SK-N-SH treated with all-trans-retinoic acid at 6 μM for 48 hours (cell line): ENCODE results near the gene JAGN1.

Source experiments
- ATAC-seq: fragments of 200-7000 bp; cut with Tn5 transposase; 3 replicates; pipeline ENCODE4 v1.9.1; 2020; ENCODE audit warnings: mild to moderate bottlenecking, moderate library complexity
- ARNTL ChIP-seq: fragments of 450-650 bp; formaldehyde crosslinking; IDR thresholded peaks from 2 replicates; pipeline ENCODE4 v1.5.0; 2020; ENCODE audit warnings: low read depth, mild to moderate bottlenecking, moderate library complexity, borderline replicate concordance
- BACH2 ChIP-seq: fragments of 250-450 bp; sonication (Bioruptor Pico); IDR thresholded peaks from 2 replicates; pipeline ENCODE4 v1.9.0; 2021; ENCODE audit warnings: mild to moderate bottlenecking, borderline replicate concordance
- CREB5 ChIP-seq: fragments of 250-450 bp; sonication (Bioruptor Pico); IDR thresholded peaks from 2 replicates; pipeline ENCODE4 v1.5.1; 2020; ENCODE audit warnings: low read depth, mild to moderate bottlenecking, moderate library complexity
- CSDC2 ChIP-seq: fragments of 250-450 bp; sonication (Bioruptor Pico); IDR thresholded peaks from 2 replicates; pipeline ENCODE4 v1.5.0; 2020; ENCODE audit warnings: mild to moderate bottlenecking, moderate library complexity
- CSRNP3 ChIP-seq: fragments of 250-450 bp; sonication (Bioruptor Pico); IDR thresholded peaks from 2 replicates; pipeline ENCODE4 v1.5.1; 2021; ENCODE audit warnings: mild to moderate bottlenecking, moderate library complexity
- GLIS3 ChIP-seq: fragments of 250-450 bp; sonication (Bioruptor Pico); IDR thresholded peaks from 2 replicates; pipeline ENCODE4 v1.5.0; 2020; ENCODE audit warnings: mild to moderate bottlenecking, moderate library complexity
- ISL1 ChIP-seq: fragments of 250-450 bp; sonication (Bioruptor Pico); IDR thresholded peaks from 2 replicates; pipeline ENCODE4 v2.1.2; 2022; ENCODE audit warnings: mild to moderate bottlenecking, moderate library complexity
- POU6F1 ChIP-seq: fragments of 250-450 bp; sonication (Bioruptor Pico); IDR thresholded peaks from 2 replicates; pipeline ENCODE4 v1.8.0; 2021; ENCODE audit warnings: low read depth, mild to moderate bottlenecking, moderate library complexity, borderline replicate concordance
- PPARA ChIP-seq: fragments of 250-450 bp; sonication (Bioruptor Pico); IDR thresholded peaks from 2 replicates; pipeline ENCODE4 v1.5.0; 2020; ENCODE audit warnings: mild to moderate bottlenecking, borderline replicate concordance
- RARB ChIP-seq: fragments of 250-450 bp; sonication (Bioruptor Pico); IDR thresholded peaks from 2 replicates; pipeline ENCODE4 v1.8.0; 2021; ENCODE audit warnings: mild to moderate bottlenecking, moderate library complexity
- TCF4 ChIP-seq: fragments of 250-450 bp; sonication (Bioruptor Pico); IDR thresholded peaks from 2 replicates; pipeline ENCODE4 v1.8.0; 2021; ENCODE audit warnings: mild to moderate bottlenecking, moderate library complexity, borderline replicate concordance
- TOX ChIP-seq: fragments of 250-450 bp; sonication (Bioruptor Pico); IDR thresholded peaks from 2 replicates; pipeline ENCODE4 v1.8.0; 2021; ENCODE audit warnings: mild to moderate bottlenecking, moderate library complexity, borderline replicate concordance
- TSHZ2 ChIP-seq: fragments of 250-450 bp; sonication (Bioruptor Pico); IDR thresholded peaks from 2 replicates; pipeline ENCODE4 v1.5.0; 2020; ENCODE audit warnings: mild to moderate bottlenecking, moderate library complexity
- ZFP3 ChIP-seq: fragments of 250-450 bp; sonication (Bioruptor Pico); IDR thresholded peaks from 2 replicates; pipeline ENCODE4 v1.5.0; 2020; ENCODE audit warnings: mild to moderate bottlenecking, moderate library complexity
- ZFP30 ChIP-seq: fragments of 450-650 bp; formaldehyde crosslinking; IDR thresholded peaks from 2 replicates; pipeline ENCODE4 v1.5.0; 2022; ENCODE audit warnings: mild to moderate bottlenecking, moderate library complexity
- ZNF565 ChIP-seq: fragments of 450-650 bp; formaldehyde crosslinking; conservative IDR thresholded peaks from 2 replicates; pipeline ENCODE4 v1.5.0; 2020; ENCODE audit warnings: low read depth, mild to moderate bottlenecking, moderate library complexity
- ZNF8 ChIP-seq: fragments of 450-650 bp; formaldehyde crosslinking; IDR thresholded peaks from 2 replicates; pipeline ENCODE4 v1.5.0; 2020; ENCODE audit warnings: mild to moderate bottlenecking, moderate library complexity

JAGN1 gene

GRCh38 chr3:9887480-9887879 is 2.9 kb upstream of the JAGN1 start:
- no peak for ATAC-seq

GRCh38 chr3:9888540-9888939 is 1.9 kb upstream of the JAGN1 start:
- ATAC-seq = no peak
- TF ChIP-seq TOX = no peak
- no peak for TF ChIP-seq ZFP3
- TF ChIP-seq, all 23 proteins: peak for 0

More at GRCh38 chr3:9887480-9887879, 2.9 kb upstream of the JAGN1 start:
- TF ChIP-seq TOX = no peak
- TF ChIP-seq TSHZ2 = no peak

- no peak for TF ChIP-seq CSRNP3 (CRISPR knock-in tag)
- no peak for TF ChIP-seq TCF4 (CRISPR knock-in tag)
- ATAC-seq = no peak
Measured at GRCh38 chr3:9889405-9889804, 1.0 kb upstream of the JAGN1 start.

GRCh38 chr3:9891072-9891622 is 737 bp downstream of the JAGN1 start:
- no peak for TF ChIP-seq PPARA (CRISPR knock-in tag)
- TF ChIP-seq CREB5 = no peak
- no peak for TF ChIP-seq TCF4 (CRISPR knock-in tag)
- no peak for TF ChIP-seq RARB (CRISPR knock-in tag)
- no peak for TF ChIP-seq BACH2
- no peak for TF ChIP-seq GLIS3 (CRISPR knock-in tag)
- no peak for TF ChIP-seq CSDC2 (CRISPR knock-in tag)
- TF ChIP-seq ISL1 = no peak
- no peak for TF ChIP-seq CSRNP3 (CRISPR knock-in tag)
- TF ChIP-seq TSHZ2 = no peak
- no peak for TF ChIP-seq ZNF8 (CRISPR knock-in tag)
- no peak for TF ChIP-seq ARNTL (CRISPR knock-in tag)
- TF ChIP-seq POU6F1 = no peak
- no peak for TF ChIP-seq ZNF565 (CRISPR knock-in tag)
- no peak for TF ChIP-seq ZFP30
- ATAC-seq = no peak; the same call in 2 of the 3 replicates
